ENCODE measurements around the gene MAPK10.

Gene MAPK10

GRCh38 chr4:86307432-86307831 lies 52.4 kb downstream of the MAPK10 start:
- no peaks in the 10 kb centered on the region for H3K36me3 ChIP-seq (ENCODE audit: control insufficient read depth in 2 of 2, insufficient read depth in 1 of 2, low read length in 2 of 2)
- POLR2A ChIA-PET = no interaction called here
- no peak overlapping the region for H3K27ac ChIP-seq (ENCODE audit: extremely low read depth, low read depth, low read length)

DNA sequence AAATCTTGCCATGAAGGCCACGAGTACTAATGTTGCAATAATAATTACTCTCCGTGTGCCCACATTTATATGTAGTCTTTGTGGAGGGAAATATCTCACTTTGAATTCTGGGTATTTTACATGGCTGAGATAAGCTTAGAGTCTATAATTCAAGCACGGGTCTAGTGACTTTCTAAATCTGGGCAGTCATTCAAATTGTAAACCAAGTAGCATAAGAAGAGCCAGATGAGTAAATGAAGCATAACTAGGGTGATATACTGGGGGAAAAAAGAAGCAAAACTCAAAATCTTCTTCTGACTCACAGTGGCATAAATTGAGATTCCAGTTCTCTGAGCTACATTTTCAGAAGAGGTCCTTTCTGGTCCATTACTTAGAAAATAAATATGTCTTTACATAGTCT lies 53.0 kb downstream of the MAPK10 start:
- Histone ChIP-seq H3K9me3 (ENCODE audit: control insufficient read depth, insufficient read depth, low read depth, low read length) (no peaks in the 10 kb centered on the region), H3K4me3 (ENCODE audit: low read depth, low read length) (no peak overlapping the region), H3K36me3 (ENCODE audit: control insufficient read depth in 2 of 2, insufficient read depth in 1 of 2, low read length in 2 of 2) (no peaks in the 10 kb centered on the region), H3K27ac (ENCODE audit: extremely low read depth, low read depth, low read length) (no peak overlapping the region), H3K4me1 (ENCODE audit: control insufficient read depth, insufficient read depth, low read length) (no peaks in the 10 kb centered on the region)
- ChIA-PET POLR2A (no interaction called here), CTCF (no interaction called here)
- TF ChIP-seq ZNF26 (tag by site-specific recombination; IDR thresholded peaks at IDR 0.05) (no peak), ZNF561 (tag by site-specific recombination; IDR thresholded peaks at IDR 0.05; ENCODE audit: borderline replicate concordance) (no peak), ZNF449 (tag by site-specific recombination; IDR thresholded peaks at IDR 0.05) (no peak), ZNF341 (tag by site-specific recombination; IDR thresholded peaks at IDR 0.05; ENCODE audit: low read depth) (no peak), WT1 (tag by site-specific recombination; IDR thresholded peaks at IDR 0.05) (no peak), ZNF664 (tag by site-specific recombination; IDR thresholded peaks at IDR 0.05) (no peak), ZNF596 (tag by site-specific recombination; IDR thresholded peaks at IDR 0.05) (no peak), OVOL3 (tag by site-specific recombination; IDR thresholded peaks at IDR 0.05) (no peak), ZNF529 (tag by site-specific recombination; IDR thresholded peaks at IDR 0.05; ENCODE audit: insufficient replicate concordance) (no peak)

More at GRCh38 chr4:86307432-86307831, 52.4 kb downstream of the MAPK10 start:
- Histone ChIP-seq H3K9me3 (ENCODE audit: control insufficient read depth, insufficient read depth, low read depth, low read length) (no peaks in the 10 kb centered on the region), H3K4me3 (ENCODE audit: low read depth, low read length) (no peak overlapping the region), H3K4me1 (ENCODE audit: control insufficient read depth, insufficient read depth, low read length) (no peaks in the 10 kb centered on the region)
- CTCF ChIA-PET = interaction anchor here (0.7 kb wide), 1 partner anchor 764 kb away, joined by 6 read pairs; no protein-coding TSS in a partner anchor
- TF ChIP-seq ZNF416 (tag by site-specific recombination; IDR thresholded peaks at IDR 0.05) (no peak), KLF17 (tag by site-specific recombination; IDR thresholded peaks at IDR 0.05) (no peak), ZNF670 (tag by site-specific recombination; IDR thresholded peaks at IDR 0.05; ENCODE audit: low read depth) (no peak), ZNF37A (tag by site-specific recombination; IDR thresholded peaks at IDR 0.05) (no peak), ZNF677 (tag by site-specific recombination; IDR thresholded peaks at IDR 0.05) (no peak), ZNF391 (tag by site-specific recombination; IDR thresholded peaks at IDR 0.05; ENCODE audit: borderline replicate concordance, low read depth) (no peak), ZNF555 (tag by site-specific recombination; conservative IDR thresholded peaks at IDR 0.05) (no peak), ZNF112 (tag by site-specific recombination; IDR thresholded peaks at IDR 0.05) (no peak), ZNF146 (tag by site-specific recombination; IDR thresholded peaks at IDR 0.05) (no peak), ZNF362 (tag by site-specific recombination; IDR thresholded peaks at IDR 0.05) (no peak), ZNF660 (tag by site-specific recombination; IDR thresholded peaks at IDR 0.05) (no peak), ZNF184 (tag by site-specific recombination; IDR thresholded peaks at IDR 0.05) (no peak), ZNF530 (tag by site-specific recombination; IDR thresholded peaks at IDR 0.05; ENCODE audit: low read depth) (no peak), EGR2 (tag by site-specific recombination; IDR thresholded peaks at IDR 0.05; ENCODE audit: low read depth) (no peak)
- TF ChIP-seq, protein P1, sequence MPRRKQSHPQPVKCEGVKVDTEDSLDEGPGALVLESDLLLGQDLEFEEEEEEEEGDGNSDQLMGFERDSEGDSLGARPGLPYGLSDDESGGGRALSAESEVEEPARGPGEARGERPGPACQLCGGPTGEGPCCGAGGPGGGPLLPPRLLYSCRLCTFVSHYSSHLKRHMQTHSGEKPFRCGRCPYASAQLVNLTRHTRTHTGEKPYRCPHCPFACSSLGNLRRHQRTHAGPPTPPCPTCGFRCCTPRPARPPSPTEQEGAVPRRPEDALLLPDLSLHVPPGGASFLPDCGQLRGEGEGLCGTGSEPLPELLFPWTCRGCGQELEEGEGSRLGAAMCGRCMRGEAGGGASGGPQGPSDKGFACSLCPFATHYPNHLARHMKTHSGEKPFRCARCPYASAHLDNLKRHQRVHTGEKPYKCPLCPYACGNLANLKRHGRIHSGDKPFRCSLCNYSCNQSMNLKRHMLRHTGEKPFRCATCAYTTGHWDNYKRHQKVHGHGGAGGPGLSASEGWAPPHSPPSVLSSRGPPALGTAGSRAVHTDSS (tag by site-specific recombination; IDR thresholded peaks at IDR 0.05) = no peak
- TF ChIP-seq, protein P2, sequence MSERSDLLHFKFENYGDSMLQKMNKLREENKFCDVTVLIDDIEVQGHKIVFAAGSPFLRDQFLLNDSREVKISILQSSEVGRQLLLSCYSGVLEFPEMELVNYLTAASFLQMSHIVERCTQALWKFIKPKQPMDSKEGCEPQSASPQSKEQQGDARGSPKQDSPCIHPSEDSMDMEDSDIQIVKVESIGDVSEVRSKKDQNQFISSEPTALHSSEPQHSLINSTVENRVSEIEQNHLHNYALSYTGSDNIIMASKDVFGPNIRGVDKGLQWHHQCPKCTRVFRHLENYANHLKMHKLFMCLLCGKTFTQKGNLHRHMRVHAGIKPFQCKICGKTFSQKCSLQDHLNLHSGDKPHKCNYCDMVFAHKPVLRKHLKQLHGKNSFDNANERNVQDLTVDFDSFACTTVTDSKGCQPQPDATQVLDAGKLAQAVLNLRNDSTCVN (tag by site-specific recombination; optimal IDR thresholded peaks at IDR 0.05) = no peak

Measured in HEK293 (cell line).